SJCRH30 (cell line): ENCODE results near the gene FBXO41. TPM values are rescaled to one million over a fixed set of nuclear protein-coding genes. Genes with fewer than 3 reads are reported as not detected.

Experiments used
- DNase-seq, 2 experiments: peaks; one replicate each; pipeline ENCODE4 v3.0.0-alpha.2; 2015 to 2020
- H3K27ac ChIP-seq: fragments of 250-450 bp; sonication (Bioruptor Pico); 2 replicates; pipeline ENCODE4 v1.5.1; 2020; ENCODE audit warnings: mild to moderate bottlenecking, moderate library complexity
- H3K27me3 ChIP-seq: fragments of 250-450 bp; sonication (Bioruptor Pico); 2 replicates; pipeline ENCODE4 v1.5.1; 2020; ENCODE audit warnings: mild to moderate bottlenecking, moderate library complexity
- H3K36me3 ChIP-seq: fragments of 250-450 bp; sonication (Bioruptor Pico); 2 replicates; pipeline ENCODE4 v1.5.1; 2020; ENCODE audit warnings: mild to moderate bottlenecking, moderate library complexity
- H3K4me1 ChIP-seq: fragments of 250-450 bp; sonication (Bioruptor Pico); 2 replicates; pipeline ENCODE4 v1.5.1; 2020; ENCODE audit warnings: mild to moderate bottlenecking, moderate library complexity
- H3K4me3 ChIP-seq: fragments of 250-450 bp; sonication (Bioruptor Pico); 2 replicates; pipeline ENCODE4 v1.5.1; 2020; ENCODE audit warnings: mild to moderate bottlenecking, moderate library complexity
- H3K9me3 ChIP-seq: fragments of 250-450 bp; sonication (Bioruptor Pico); replicated peaks from 2 replicates; pipeline ENCODE4 v1.5.1; 2020; ENCODE audit warnings: mild to moderate bottlenecking, moderate library complexity
- total RNA-seq: library from RNA; depleted of rRNA; stranded (reverse); fragments of >200 nt; shearing (Covaris generic); gene quantifications from 2 replicates; pipeline ENCODE4 v1.2.3, GENCODE V29; 2014; rRNA removed

The FBXO41 gene
- total RNA-seq, 1 experiment from 2014 or later, result 14.2 TPM

GRCh38 chr2:73210019-73210418 lies 74.3 kb downstream of the FBXO41 start:
- H3K9me3 ChIP-seq, result no peaks in the 10 kb centered on the region; the same call in 1 of the 2 replicates
- H3K4me1 ChIP-seq, result peaks cover under 1% of the 10 kb centered on the region; the same call in 1 of the 2 replicates
- no peak overlapping the region for H3K4me3 ChIP-seq
- H3K27ac ChIP-seq, result no peak overlapping the region
- H3K36me3 ChIP-seq, result no peaks in the 10 kb centered on the region
- no peak for DNase-seq
- H3K27me3 ChIP-seq, result peaks cover 10% of the 10 kb centered on the region; the same call in 1 of the 2 replicates

GRCh38 chr2:73208258-73208657 lies 76.0 kb downstream of the FBXO41 start:
- Histone ChIP-seq H3K4me3 (no peak overlapping the region), H3K4me1 (no peaks in the 10 kb centered on the region), H3K27me3 (peaks cover 11% of the 10 kb centered on the region; the same call in 1 of the 2 replicates), H3K36me3 (no peaks in the 10 kb centered on the region), H3K27ac (no peak overlapping the region), H3K9me3 (no peaks in the 10 kb centered on the region; the same call in 1 of the 2 replicates)
- no peak for DNase-seq

- no peak for DNase-seq
- no peaks in the 10 kb centered on the region; the same call in 1 of the 2 replicates for H3K9me3 ChIP-seq
- no peak overlapping the region for H3K4me3 ChIP-seq
- no peaks in the 10 kb centered on the region for H3K36me3 ChIP-seq
- peaks cover 11% of the 10 kb centered on the region; the same call in 1 of the 2 replicates for H3K27me3 ChIP-seq
- H3K4me1 ChIP-seq, result no peaks in the 10 kb centered on the region
- no peak overlapping the region for H3K27ac ChIP-seq
Measured at GRCh38 chr2:73205611-73206010, 78.7 kb downstream of the FBXO41 start.

Other genes with a start within 250 kb of the FBXO41 start
- gene SFXN5, start 212.8 kb downstream of the FBXO41 start, total RNA-seq, result 17.0 and 20.5 TPM in 2 replicates
- gene RAB11FIP5, start 171.5 kb downstream of the FBXO41 start, total RNA-seq, result 7.9 and 8.1 TPM in 2 replicates
- gene NOTO, start 81.9 kb downstream of the FBXO41 start, total RNA-seq, result not detected in 2 replicates
- 40.2 and 44.4 TPM in 2 replicates for gene SMYD5, start 70.2 kb downstream of the FBXO41 start, total RNA-seq
- gene PRADC1, start 51.2 kb downstream of the FBXO41 start, total RNA-seq, result 28.9 and 42.0 TPM in 2 replicates
- 815 and 876 TPM in 2 replicates for gene CCT7, start 50.2 kb downstream of the FBXO41 start, total RNA-seq
- gene EGR4, start 9.1 kb upstream of the FBXO41 start, total RNA-seq, result not detected in 2 replicates
- 63.8 and 72.8 TPM in 2 replicates for gene ALMS1, start 101.4 kb upstream of the FBXO41 start, total RNA-seq